ENCODE results near the gene PCSK5. TPM values are rescaled to one million over a fixed set of nuclear protein-coding genes. Genes with fewer than 3 reads are reported as not detected.

Gene PCSK5
- total and polyA plus RNA-seq, 2 donors (not counting 1 experiment from before 2014, with no cell fraction given), result 0.09 TPM; not detected in 1

GRCh38 chr9:76396144-76396543 lies 505.7 kb downstream of the PCSK5 start:
- ATAC-seq (ENCODE audit: low read depth), result no peak
- no CpG with 5 or more reads among the region's 6 CpGs for WGBS (ENCODE audit: insufficient coverage)
- no peaks in the 10 kb centered on the region for H3K36me3 ChIP-seq (replicated peaks in 1 of 2; ENCODE audit: control extremely low read depth in 1 of 2, control insufficient read depth in 1 of 2, extremely low read depth in 1 of 2, insufficient read depth in 2 of 2, low read length in 1 of 2)
- peaks cover 4% of the 10 kb centered on the region for H4K20me1 ChIP-seq (ENCODE audit: control insufficient read depth, insufficient read depth, low read length, poor library complexity, severe bottlenecking)
- H3K9ac ChIP-seq (ENCODE audit: low read length), result no peak overlapping the region
- intact Hi-C loops (cut with micrococcal nuclease), result loop anchor here (10.0 kb wide), 2 partner anchors 1441 to 1899 kb away; partner anchors contain the start of genes C9orf40 and PSAT1
- peaks cover 9 to 15% of the 10 kb centered on the region in 2 donors for H3K4me1 ChIP-seq (ENCODE audit: control insufficient read depth in 2 of 2, insufficient read depth in 2 of 2, low read length in 2 of 2)
- no peak overlapping the region for H3K4me3 Mint-ChIP-seq
- H3K9me3 Mint-ChIP-seq (ENCODE audit: insufficient read depth), result no peaks in the 10 kb centered on the region
- no peak overlapping the region for H3K4me3 ChIP-seq (ENCODE audit: control extremely low read depth in 1 of 5, extremely low read depth in 1 of 5, insufficient read depth in 1 of 5, low read depth in 2 of 5, low read length in 4 of 5)
- H3K9me3 ChIP-seq (ENCODE audit: control extremely low read depth in 1 of 3, control insufficient read depth in 2 of 3, insufficient read depth in 1 of 3, low read length in 2 of 3), result no peaks in the 10 kb centered on the region
- no peak overlapping the region for H3K27ac ChIP-seq (ENCODE audit: low read length in 2 of 2)
- ChIA-PET POLR2A (no interaction called here), CTCF (no interaction called here)
- H3K79me2 ChIP-seq (ENCODE audit: control insufficient read depth, insufficient read depth, low read length), result peaks cover 13% of the 10 kb centered on the region
- no peak for TF ChIP-seq EZH2 (IDR thresholded peaks at IDR 0.05; ENCODE audit: borderline replicate concordance, insufficient read depth, low read depth, low read length, poor library complexity, severe bottlenecking)
- TF ChIP-seq CTCF (IDR thresholded peaks at IDR 0.05), result no peak
- no peak overlapping the region for H3K27ac Mint-ChIP-seq
- no peaks in the 10 kb centered on the region for H3K27me3 Mint-ChIP-seq
- H3K27me3 ChIP-seq (replicated peaks in 1 of 4; ENCODE audit: control extremely low read depth in 1 of 4, control insufficient read depth in 3 of 4, insufficient read depth in 4 of 4, low read length in 3 of 4), result no peaks in the 10 kb centered on the region
- H3K4me2 ChIP-seq (replicated peaks; ENCODE audit: low read depth, low read length, poor library complexity, severe bottlenecking), result no peak overlapping the region
- no peak overlapping the region for H2AFZ ChIP-seq (ENCODE audit: insufficient read depth, low read depth, low read length, poor library complexity, severe bottlenecking)
- DNase-seq, result no peak
- H3K4me1 Mint-ChIP-seq, result peaks cover 15% of the 10 kb centered on the region

- no peak for DNase-seq
- no peak overlapping the region for H2AFZ ChIP-seq (ENCODE audit: insufficient read depth, low read depth, low read length, poor library complexity, severe bottlenecking)
- ChIA-PET CTCF (no interaction called here), POLR2A (no interaction called here)
- H3K9me3 ChIP-seq (ENCODE audit: control extremely low read depth in 1 of 3, control insufficient read depth in 2 of 3, insufficient read depth in 1 of 3, low read length in 2 of 3), result no peaks in the 10 kb centered on the region
- H4K20me1 ChIP-seq (ENCODE audit: control insufficient read depth, insufficient read depth, low read length, poor library complexity, severe bottlenecking), result peaks cover 2% of the 10 kb centered on the region
- no peak for ATAC-seq (ENCODE audit: low read depth)
- no peak overlapping the region for H3K27ac ChIP-seq (ENCODE audit: low read length in 2 of 2)
- peaks cover 9 to 15% of the 10 kb centered on the region in 2 donors for H3K4me1 ChIP-seq (ENCODE audit: control insufficient read depth in 2 of 2, insufficient read depth in 2 of 2, low read length in 2 of 2)
- over 99% methylated on average over 13 of the region's 13 CpGs for WGBS (ENCODE audit: insufficient coverage)
- H3K9ac ChIP-seq (ENCODE audit: low read length), result no peak overlapping the region
- H3K4me3 Mint-ChIP-seq, result no peak overlapping the region
- no peak overlapping the region for H3K27ac Mint-ChIP-seq
- H3K27me3 ChIP-seq (replicated peaks in 1 of 4; ENCODE audit: control extremely low read depth in 1 of 4, control insufficient read depth in 3 of 4, insufficient read depth in 4 of 4, low read length in 3 of 4), result no peaks in the 10 kb centered on the region
- intact Hi-C loops (cut with micrococcal nuclease), result loop anchor here (10.0 kb wide), 2 partner anchors 1442 to 1898 kb away; partner anchors contain the start of genes C9orf40 and PSAT1
- H3K4me1 Mint-ChIP-seq, result peaks cover 15% of the 10 kb centered on the region
- no peak overlapping the region for H3K4me3 ChIP-seq (ENCODE audit: control extremely low read depth in 1 of 5, extremely low read depth in 1 of 5, insufficient read depth in 1 of 5, low read depth in 2 of 5, low read length in 4 of 5)
- peaks cover 13% of the 10 kb centered on the region for H3K79me2 ChIP-seq (ENCODE audit: control insufficient read depth, insufficient read depth, low read length)
- no peaks in the 10 kb centered on the region for H3K27me3 Mint-ChIP-seq
- H3K36me3 ChIP-seq (replicated peaks in 1 of 2; ENCODE audit: control extremely low read depth in 1 of 2, control insufficient read depth in 1 of 2, extremely low read depth in 1 of 2, insufficient read depth in 2 of 2, low read length in 1 of 2), result no peaks in the 10 kb centered on the region
- H3K9me3 Mint-ChIP-seq (ENCODE audit: insufficient read depth), result no peaks in the 10 kb centered on the region
- H3K4me2 ChIP-seq (replicated peaks; ENCODE audit: low read depth, low read length, poor library complexity, severe bottlenecking), result no peak overlapping the region
- no peak for TF ChIP-seq CTCF (IDR thresholded peaks at IDR 0.05)
- TF ChIP-seq EZH2 (IDR thresholded peaks at IDR 0.05; ENCODE audit: borderline replicate concordance, insufficient read depth, low read depth, low read length, poor library complexity, severe bottlenecking), result no peak
These were observed 506.1 kb downstream of the PCSK5 start for GRCh38 chr9:76396597-76396996.
